Peyer's patch (tissue), 4 donors: ENCODE measurements around the gene PEMT. TPM values are rescaled to one million over a fixed set of nuclear protein-coding genes. Genes with fewer than 3 reads are reported as not detected.
"Not testable (repeated sequence)": the region's sequence is repeated elsewhere in the genome, so short reads cannot be mapped to it uniquely, and the experiment has no call there.

Experiments used
- DNase-seq, 3 donors: peaks; one replicate each; pipeline ENCODE4 v3.0.0-alpha.2; 2017 to 2019
- H3K27ac ChIP-seq, 4 donors: fragments of 200-600 bp; sonication (generic); one replicate each; pipeline ENCODE4 v1.5.1; 2016 to 2019
- H3K27me3 ChIP-seq, 2 donors: fragments of 200-600 bp; sonication (generic); one replicate each; pipeline ENCODE4 v1.5.1; 2019
- H3K36me3 ChIP-seq, 3 donors: fragments of 200-600 bp; sonication (generic); one replicate each; pipeline ENCODE4 v1.5.1; 2016 to 2019
- H3K4me1 ChIP-seq, 4 donors: fragments of 200-600 bp; sonication (generic); one replicate each; pipeline ENCODE4 v1.5.1; 2016 to 2019
- H3K4me3 ChIP-seq, 4 donors: fragments of 200-600 bp; sonication (generic); 1 replicate in 3 of 4; 2 replicates in 1 of 4; pipeline ENCODE4 v1.5.1; 2016 to 2019; ENCODE audit warnings: mild to moderate bottlenecking in 1 of 4
- H3K9me3 ChIP-seq, 4 donors: fragments of 200-600 bp; sonication (generic); one replicate each; pipeline ENCODE4 v1.5.1; 2016 to 2019; ENCODE audit warnings: mild to moderate bottlenecking in 1 of 4
- POLR2A ChIP-seq, 2 donors: fragments of 450-650 bp; IDR thresholded peaks; one replicate each; pipeline ENCODE4 v1.5.1; 2017; ENCODE audit warnings: antibody characterized with exemption in 2 of 2, mild to moderate bottlenecking in 2 of 2, moderate library complexity in 2 of 2
- total RNA-seq, 4 donors: library from RNA; depleted of rRNA; stranded (reverse); fragments of >200 nt; gene quantifications; one replicate each; pipeline ENCODE4 v1.1.0, GENCODE V29; 2016
- TF ChIP-seq, protein P1 (sequence below), 6 experiments: fragments of 450-650 bp in 4 of 6; fragments of 200-600 bp in 2 of 6; sonication (generic) in 1 of 6; IDR thresholded peaks; one replicate each; pipeline ENCODE4 v1.5.1; 2017 to 2019; ENCODE audit warnings: antibody characterized with exemption in 6 of 6, mild to moderate bottlenecking in 3 of 6, moderate library complexity in 1 of 6

The PEMT gene, protein sequence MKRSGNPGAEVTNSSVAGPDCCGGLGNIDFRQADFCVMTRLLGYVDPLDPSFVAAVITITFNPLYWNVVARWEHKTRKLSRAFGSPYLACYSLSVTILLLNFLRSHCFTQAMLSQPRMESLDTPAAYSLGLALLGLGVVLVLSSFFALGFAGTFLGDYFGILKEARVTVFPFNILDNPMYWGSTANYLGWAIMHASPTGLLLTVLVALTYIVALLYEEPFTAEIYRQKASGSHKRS
- total RNA-seq: 10 to 100 TPM in 3 of 4 donors, 1 to 10 TPM in 1; 9.9 to 25.0 (median 17.8) TPM

DNA sequence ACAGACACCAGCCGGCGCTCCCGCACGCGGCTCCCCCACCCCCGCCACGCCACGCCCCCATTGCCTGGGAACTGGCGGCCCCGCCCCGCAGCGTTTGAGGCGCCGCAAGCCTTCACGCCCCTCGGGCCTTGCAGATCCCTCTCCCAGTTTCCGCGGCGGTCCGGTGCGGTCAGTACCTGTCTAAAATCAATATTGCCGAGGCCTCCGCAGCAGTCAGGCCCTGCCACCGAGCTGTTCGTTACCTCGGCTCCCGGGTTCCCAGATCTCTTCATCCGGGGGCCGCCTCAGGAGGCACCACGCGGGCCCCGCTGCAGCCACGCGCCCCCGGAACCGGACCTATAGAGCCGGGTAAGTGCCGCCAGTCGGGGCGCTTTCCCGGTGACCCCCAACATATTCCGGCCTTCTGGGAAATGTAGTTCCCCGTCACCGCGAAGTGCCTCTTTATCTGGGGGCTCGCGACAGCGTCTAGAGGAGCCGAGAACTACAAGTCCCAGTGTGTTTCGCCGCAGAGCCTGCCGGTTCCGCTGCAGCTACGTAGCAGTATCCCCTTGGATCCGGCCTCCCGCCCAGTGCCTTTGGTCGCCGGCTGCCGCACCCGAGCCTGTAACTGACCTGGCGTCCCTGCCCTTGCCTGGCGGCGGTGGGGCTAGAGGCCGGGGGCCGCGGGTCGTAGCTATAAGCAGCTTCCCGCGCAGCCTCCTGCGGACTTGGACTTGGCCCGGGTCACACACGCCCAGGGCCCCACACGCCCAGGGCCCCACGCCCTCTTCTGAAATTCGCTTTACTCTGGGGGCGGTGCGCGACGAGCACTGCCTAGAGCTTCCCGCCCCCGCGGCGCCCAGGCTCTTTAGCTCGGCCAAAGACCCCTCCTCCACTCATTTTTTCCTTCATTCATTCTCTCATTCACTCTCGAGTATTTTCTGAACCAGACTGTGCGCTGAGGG, at the start of gene PEMT:
Gene PEMT, minus strand, starts transcription at position 354 of the 944 bp plus-strand sequence. Its CDS starts 82 bp downstream, at position 272.
- TF ChIP-seq, protein P1, sequence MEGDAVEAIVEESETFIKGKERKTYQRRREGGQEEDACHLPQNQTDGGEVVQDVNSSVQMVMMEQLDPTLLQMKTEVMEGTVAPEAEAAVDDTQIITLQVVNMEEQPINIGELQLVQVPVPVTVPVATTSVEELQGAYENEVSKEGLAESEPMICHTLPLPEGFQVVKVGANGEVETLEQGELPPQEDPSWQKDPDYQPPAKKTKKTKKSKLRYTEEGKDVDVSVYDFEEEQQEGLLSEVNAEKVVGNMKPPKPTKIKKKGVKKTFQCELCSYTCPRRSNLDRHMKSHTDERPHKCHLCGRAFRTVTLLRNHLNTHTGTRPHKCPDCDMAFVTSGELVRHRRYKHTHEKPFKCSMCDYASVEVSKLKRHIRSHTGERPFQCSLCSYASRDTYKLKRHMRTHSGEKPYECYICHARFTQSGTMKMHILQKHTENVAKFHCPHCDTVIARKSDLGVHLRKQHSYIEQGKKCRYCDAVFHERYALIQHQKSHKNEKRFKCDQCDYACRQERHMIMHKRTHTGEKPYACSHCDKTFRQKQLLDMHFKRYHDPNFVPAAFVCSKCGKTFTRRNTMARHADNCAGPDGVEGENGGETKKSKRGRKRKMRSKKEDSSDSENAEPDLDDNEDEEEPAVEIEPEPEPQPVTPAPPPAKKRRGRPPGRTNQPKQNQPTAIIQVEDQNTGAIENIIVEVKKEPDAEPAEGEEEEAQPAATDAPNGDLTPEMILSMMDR (IDR thresholded peaks at IDR 0.05): no peak
- TF ChIP-seq POLR2A (IDR thresholded peaks at IDR 0.05): peak in 1 of 2 donors; percentile 69
- DNase-seq: peak; percentile 94 to 98 (median 96)
- Histone ChIP-seq H3K4me3 (peak within 1 kb of the TSS; percentile 75 to 91 (median 84)), H3K27ac (peak within 1 kb of the TSS; percentile 84 to 90 (median 90)), H3K9me3 (no peaks in the 10 kb centered on the region), H3K36me3 (no peaks in the 10 kb centered on the region), H3K27me3 (no peaks in the 10 kb centered on the region), H3K4me1 (peaks cover 0 to 18% (median 9%) of the 10 kb centered on the region in 4 donors)

DNA sequence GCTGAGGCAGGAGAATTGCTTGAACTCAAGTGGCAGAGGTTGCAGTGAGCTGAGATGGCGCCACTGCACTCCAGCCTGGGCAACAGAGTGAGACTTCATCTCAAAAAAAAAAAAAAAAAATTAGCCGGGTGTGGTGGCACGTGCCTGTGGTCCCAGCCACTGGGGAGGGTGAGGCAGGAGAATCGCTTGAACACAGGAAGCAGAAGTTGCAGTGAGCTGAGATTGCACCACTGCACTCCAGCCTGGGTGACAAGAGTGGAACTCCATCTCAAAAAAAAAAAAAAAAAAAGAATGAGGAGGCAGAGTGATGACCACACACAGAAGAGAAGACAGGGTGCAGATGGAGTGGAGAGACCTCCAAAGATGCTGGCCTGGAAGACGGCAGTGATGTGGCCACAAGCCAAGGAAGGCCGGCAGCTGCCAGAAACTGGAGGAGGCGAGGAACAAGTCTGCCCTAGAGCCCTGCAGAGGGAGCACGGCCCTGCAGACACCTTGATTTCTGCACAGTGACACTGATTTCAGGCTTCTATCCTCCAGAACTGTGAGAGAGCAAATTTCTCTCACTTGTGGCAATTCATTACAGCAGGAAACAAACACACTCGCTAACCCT, 48.3 kb upstream of the PEMT start:
- H3K27ac ChIP-seq, H3K4me3 ChIP-seq, H3K9me3 ChIP-seq, H3K36me3 ChIP-seq, H3K27me3 ChIP-seq, DNase-seq, H3K4me1 ChIP-seq: not testable (repeated sequence)

DNA sequence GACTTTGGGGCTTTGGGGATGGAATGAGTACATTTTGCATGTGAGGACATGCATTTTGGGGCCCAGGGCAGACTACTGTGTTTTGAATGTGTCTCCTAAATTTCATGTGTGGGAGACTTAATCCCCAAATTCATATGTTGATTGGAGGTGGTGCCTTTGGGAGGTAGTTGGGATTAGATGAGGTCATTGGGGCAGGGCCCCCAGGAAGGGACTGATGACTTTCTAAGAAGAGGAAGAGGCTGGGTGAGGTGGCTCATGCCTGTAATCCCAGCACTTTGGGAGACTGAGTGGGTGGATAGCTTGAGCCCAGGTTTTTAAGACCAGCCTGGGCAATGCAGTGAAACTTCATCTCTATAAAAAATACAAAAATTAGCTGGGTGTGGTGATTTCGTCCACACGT, 47.0 kb upstream of the PEMT start:
- TF ChIP-seq, protein P1 (IDR thresholded peaks at IDR 0.05): no peak
- TF ChIP-seq POLR2A (IDR thresholded peaks at IDR 0.05): no peak
- DNase-seq: no peak
- Histone ChIP-seq H3K27me3 (no peaks in the 10 kb centered on the region), H3K36me3 (no peaks in the 10 kb centered on the region), H3K27ac (no peak overlapping the region), H3K9me3 (no peaks in the 10 kb centered on the region), H3K4me3 (no peak overlapping the region), H3K4me1 (no peaks in the 10 kb centered on the region)

DNA sequence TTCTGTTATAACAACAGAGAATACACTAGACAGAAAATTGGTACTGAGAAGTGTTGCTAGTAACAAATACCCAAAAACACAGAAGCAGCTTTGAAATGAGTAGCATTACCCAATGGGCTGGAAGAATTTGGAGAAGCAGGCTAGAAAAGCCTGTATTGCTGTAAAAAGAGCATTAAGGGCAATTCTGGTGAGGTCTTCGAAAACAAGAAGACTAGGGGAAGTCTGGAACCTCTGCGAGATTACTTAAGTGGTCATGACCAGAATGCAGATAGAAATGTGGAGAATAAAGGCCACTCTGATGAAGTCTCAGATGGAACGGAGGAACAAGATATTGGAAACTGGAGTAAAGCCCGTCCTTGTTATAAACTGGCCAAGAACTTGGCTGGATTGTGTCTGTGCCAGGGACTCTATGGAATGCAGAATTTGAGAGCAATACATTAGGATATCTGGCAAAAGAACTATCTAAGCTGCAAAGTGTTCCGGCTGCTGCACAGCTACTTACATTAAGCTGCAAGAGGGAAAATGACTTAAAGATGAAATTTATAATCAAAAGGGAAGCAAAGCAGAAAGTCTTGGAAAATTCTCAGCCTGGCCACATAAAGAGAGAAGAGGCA, 44.9 kb upstream of the PEMT start:
- no peaks in the 10 kb centered on the region for H3K27me3 ChIP-seq
- no peak overlapping the region for H3K4me3 ChIP-seq
- H3K9me3 ChIP-seq: no peaks in the 10 kb centered on the region
- TF ChIP-seq, protein P1 (IDR thresholded peaks at IDR 0.05): no peak
- no peak for TF ChIP-seq POLR2A (IDR thresholded peaks at IDR 0.05)
- no peaks in the 10 kb centered on the region for H3K4me1 ChIP-seq
- no peaks in the 10 kb centered on the region for H3K36me3 ChIP-seq
- DNase-seq: no peak
- H3K27ac ChIP-seq: no peak overlapping the region

DNA sequence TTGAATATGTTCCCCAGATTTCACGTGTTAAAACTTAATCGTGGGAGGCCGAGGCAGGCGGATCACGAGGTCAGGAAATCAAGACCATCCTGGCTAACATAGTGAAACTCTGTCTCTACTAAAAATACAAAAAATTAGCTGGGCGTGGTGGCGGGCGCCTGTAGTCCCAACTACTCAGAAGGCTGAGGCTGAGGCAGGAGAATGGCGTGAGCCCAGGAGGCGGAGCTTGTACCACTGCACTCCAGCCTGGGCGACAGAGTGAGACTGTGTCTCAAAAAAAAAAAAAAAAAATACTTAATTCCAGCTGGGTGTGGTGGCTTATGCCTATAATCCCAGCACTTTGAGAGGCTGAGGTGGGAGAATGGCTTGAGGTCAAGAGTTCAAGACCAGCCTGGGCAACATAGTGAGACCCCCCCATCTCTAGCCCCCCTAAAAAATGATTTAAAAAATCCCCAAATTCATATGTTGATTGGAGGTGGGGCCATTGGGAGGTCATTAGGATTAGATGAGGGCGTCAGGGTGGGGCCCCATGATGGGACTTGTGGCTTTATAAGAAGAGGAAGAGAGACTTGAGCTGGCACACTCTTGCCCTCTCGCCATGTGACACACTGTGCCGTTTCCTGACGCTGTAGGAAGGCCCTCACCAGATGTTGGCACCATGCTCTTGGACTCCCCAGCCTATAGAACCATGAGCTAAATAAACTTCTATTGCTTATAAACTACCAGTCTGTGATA, 44.2 kb upstream of the PEMT start:
- H3K4me1 ChIP-seq, H3K27ac ChIP-seq, DNase-seq, H3K9me3 ChIP-seq, H3K36me3 ChIP-seq, H3K4me3 ChIP-seq, H3K27me3 ChIP-seq: not testable (repeated sequence)

DNA sequence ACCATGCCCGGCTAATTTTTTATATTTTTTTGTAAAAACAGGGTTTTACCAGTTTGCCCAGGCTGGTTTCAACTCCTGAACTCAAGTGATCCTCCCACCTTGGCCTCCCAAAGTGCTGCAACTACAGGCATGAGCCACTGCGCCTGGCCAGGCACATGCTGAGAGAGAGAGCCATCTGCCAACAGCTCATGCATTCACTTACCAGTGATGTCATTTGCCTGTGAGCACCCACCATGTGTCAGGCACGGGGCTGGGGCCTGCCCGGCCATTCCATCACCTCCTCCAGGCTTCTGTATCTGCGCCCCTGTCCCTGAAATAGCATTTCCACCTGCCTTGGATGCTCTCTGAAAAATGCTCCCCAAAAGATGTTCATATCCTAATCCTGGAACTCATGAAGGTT, 43.6 kb upstream of the PEMT start:
- no peak overlapping the region for H3K27ac ChIP-seq
- no peaks in the 10 kb centered on the region for H3K9me3 ChIP-seq

More for the DNA sequence above, 43.6 kb upstream of the PEMT start:
- H3K27me3 ChIP-seq: no peaks in the 10 kb centered on the region
- H3K4me1 ChIP-seq: no peaks in the 10 kb centered on the region
- TF ChIP-seq, protein P1 (IDR thresholded peaks at IDR 0.05): no peak
- TF ChIP-seq POLR2A (IDR thresholded peaks at IDR 0.05): no peak
- H3K36me3 ChIP-seq: no peaks in the 10 kb centered on the region
- H3K4me3 ChIP-seq: no peak overlapping the region
- no peak for DNase-seq
